Karpas-422 (cell line): ENCODE data around the gene C2. TPM values are rescaled to one million over a fixed set of nuclear protein-coding genes. Genes with fewer than 3 reads are reported as not detected.

Source experiments
- DNase-seq: peaks from one replicate; pipeline ENCODE4 v3.0.0-alpha.2; 2015
- H2AFZ ChIP-seq: fragments of 200-600 bp; sonication (generic); 2 replicates; pipeline ENCODE4 v1.6.1; 2014; ENCODE audit warnings: antibody characterized with exemption, low read length, mixed read lengths
- H3K27ac ChIP-seq: fragments of 200-600 bp; sonication (generic); 2 replicates; pipeline ENCODE4 v1.5.1; 2014; ENCODE audit warnings: mild to moderate bottlenecking, low read length, moderate library complexity
- H3K27me3 ChIP-seq: fragments of 200-600 bp; sonication (generic); 2 replicates; pipeline ENCODE4 v1.6.1; 2014; ENCODE audit warnings: low read length, mixed read lengths
- H3K36me3 ChIP-seq: fragments of 200-600 bp; sonication (generic); 2 replicates; pipeline ENCODE4 v1.6.1; 2014; ENCODE audit warnings: low read length, mixed read lengths; ENCODE audit not compliant: insufficient read depth
- H3K4me1 ChIP-seq: fragments of 200-600 bp; sonication (generic); 2 replicates; pipeline ENCODE4 v1.6.1; 2014; ENCODE audit warnings: mild to moderate bottlenecking, low read length, mixed read lengths
- H3K4me2 ChIP-seq: fragments of 200-600 bp; sonication (generic); 2 replicates; pipeline ENCODE4 v1.6.1; 2014; ENCODE audit warnings: low read length, low read depth, mild to moderate bottlenecking; ENCODE audit not compliant: poor library complexity, severe bottlenecking
- H3K4me3 ChIP-seq: fragments of 200-600 bp; sonication (generic); 2 replicates; pipeline ENCODE4 v1.5.1; 2014; ENCODE audit warnings: mild to moderate bottlenecking, antibody characterized with exemption, low read length, mixed read lengths
- H3K79me2 ChIP-seq: fragments of 200-600 bp; sonication (generic); 2 replicates; pipeline ENCODE4 v1.6.1; 2014; ENCODE audit warnings: mild to moderate bottlenecking, low read length, mixed read lengths
- H3K9ac ChIP-seq: fragments of 200-600 bp; sonication (generic); 2 replicates; pipeline ENCODE4 v1.6.0; 2014; ENCODE audit warnings: low read length
- H3K9me2 ChIP-seq: fragments of 200-600 bp; sonication (generic), shearing (Covaris generic); replicated peaks from 2 replicates; pipeline ENCODE4 v1.6.0; 2014; ENCODE audit warnings: mild to moderate bottlenecking, low read length, moderate library complexity; ENCODE audit not compliant: insufficient read depth
- H3K9me3 ChIP-seq: fragments of 300-700, 200-600 bp; sonication (generic); 2 replicates; pipeline ENCODE4 v1.6.1; 2014; ENCODE audit warnings: low read length, mixed read lengths
- H4K20me1 ChIP-seq: fragments of 200-600 bp; sonication (generic); 2 replicates; pipeline ENCODE4 v1.6.1; 2014; ENCODE audit warnings: mild to moderate bottlenecking, antibody characterized with exemption, low read length, low read depth; ENCODE audit not compliant: insufficient read depth
- total RNA-seq: library from RNA; depleted of rRNA; stranded (reverse); fragments of >200 nt; shearing (Covaris generic); gene quantifications from 2 replicates; pipeline ENCODE4 v1.2.3, GENCODE V29; 2014; ENCODE audit warnings: low replicate concordance

C2 gene
- total RNA-seq, 1 experiment from 2014 or later: not detected

DNA sequence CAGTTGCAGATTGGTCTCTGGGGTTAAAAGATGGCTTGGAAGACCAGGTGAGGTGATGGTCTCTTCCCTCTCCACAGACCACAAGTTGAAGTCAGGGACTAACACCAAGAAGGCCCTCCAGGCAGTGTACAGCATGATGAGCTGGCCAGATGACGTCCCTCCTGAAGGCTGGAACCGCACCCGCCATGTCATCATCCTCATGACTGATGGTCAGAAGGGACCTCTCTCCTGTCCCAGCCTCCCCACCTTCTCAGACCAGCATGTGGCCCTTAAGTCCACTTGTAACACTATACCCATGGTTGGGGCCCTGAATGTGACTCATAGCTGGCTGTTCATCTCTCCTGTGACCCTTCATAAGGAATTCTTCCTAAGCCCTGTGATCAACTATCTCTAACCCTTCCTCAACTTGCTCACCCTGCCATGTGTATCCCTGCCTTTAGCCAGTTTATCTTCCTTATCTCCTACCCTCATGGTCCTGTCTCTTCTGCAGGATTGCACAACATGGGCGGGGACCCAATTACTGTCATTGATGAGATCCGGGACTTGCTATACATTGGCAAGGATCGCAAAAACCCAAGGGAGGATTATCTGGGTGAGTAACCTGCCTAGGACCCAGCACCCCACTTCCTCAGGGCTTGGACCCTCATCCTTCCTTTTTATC lies 21.4 kb downstream of the C2 start:
- no peaks in the 10 kb centered on the region for H3K9me3 ChIP-seq
- H3K27ac ChIP-seq: no peak overlapping the region
- no peaks in the 10 kb centered on the region for H3K4me1 ChIP-seq
- no peak overlapping the region for H3K9ac ChIP-seq
- no peak overlapping the region for H3K4me2 ChIP-seq
- no peaks in the 10 kb centered on the region for H3K79me2 ChIP-seq
- 0 out of 2 replicates have a peak, but pooled peaks cover 10% of the 10 kb centered on the region for H3K36me3 ChIP-seq
- H4K20me1 ChIP-seq: no peaks in the 10 kb centered on the region
- H3K27me3 ChIP-seq: no peaks in the 10 kb centered on the region
- H3K9me2 ChIP-seq: no peaks in the 10 kb centered on the region
- no peak overlapping the region for H2AFZ ChIP-seq
- peak; percentile 40 for DNase-seq
- no peak overlapping the region for H3K4me3 ChIP-seq

- no peaks in the 10 kb centered on the region for H3K27me3 ChIP-seq
- H3K27ac ChIP-seq: no peak overlapping the region
- no peak overlapping the region for H3K9ac ChIP-seq
- 0 out of 2 replicates have a peak, but pooled peaks cover 10% of the 10 kb centered on the region for H3K36me3 ChIP-seq
- H4K20me1 ChIP-seq: no peaks in the 10 kb centered on the region
- H3K9me3 ChIP-seq: no peaks in the 10 kb centered on the region
- no peak for DNase-seq
- H3K4me1 ChIP-seq: no peaks in the 10 kb centered on the region
- no peaks in the 10 kb centered on the region for H3K79me2 ChIP-seq
- H3K4me2 ChIP-seq: no peak overlapping the region
- H2AFZ ChIP-seq: no peak overlapping the region
- H3K9me2 ChIP-seq: no peaks in the 10 kb centered on the region
- no peak overlapping the region for H3K4me3 ChIP-seq
Observed at GRCh38 chr6:31949926-31950548, 22.5 kb downstream of the C2 start.

- DNase-seq: no peak
- no peak overlapping the region for H3K27ac ChIP-seq
- peaks cover under 1% of the 10 kb centered on the region; the same call in 1 of the 2 replicates for H3K4me1 ChIP-seq
- no peaks in the 10 kb centered on the region for H3K9me2 ChIP-seq
- H3K4me2 ChIP-seq: no peak overlapping the region
- H3K27me3 ChIP-seq: no peaks in the 10 kb centered on the region
- H3K9me3 ChIP-seq: no peaks in the 10 kb centered on the region
- H3K9ac ChIP-seq: no peak overlapping the region
- peaks cover 22% of the 10 kb centered on the region for H3K36me3 ChIP-seq
- H2AFZ ChIP-seq: no peak overlapping the region
- peaks cover 8% of the 10 kb centered on the region for H3K79me2 ChIP-seq
- H4K20me1 ChIP-seq: no peaks in the 10 kb centered on the region
- no peak overlapping the region for H3K4me3 ChIP-seq
Observed at GRCh38 chr6:31952140-31952805, 24.8 kb downstream of the C2 start.

GRCh38 chr6:31952890-31953289 lies 25.4 kb downstream of the C2 start:
- H3K9ac ChIP-seq: no peak overlapping the region

DNA sequence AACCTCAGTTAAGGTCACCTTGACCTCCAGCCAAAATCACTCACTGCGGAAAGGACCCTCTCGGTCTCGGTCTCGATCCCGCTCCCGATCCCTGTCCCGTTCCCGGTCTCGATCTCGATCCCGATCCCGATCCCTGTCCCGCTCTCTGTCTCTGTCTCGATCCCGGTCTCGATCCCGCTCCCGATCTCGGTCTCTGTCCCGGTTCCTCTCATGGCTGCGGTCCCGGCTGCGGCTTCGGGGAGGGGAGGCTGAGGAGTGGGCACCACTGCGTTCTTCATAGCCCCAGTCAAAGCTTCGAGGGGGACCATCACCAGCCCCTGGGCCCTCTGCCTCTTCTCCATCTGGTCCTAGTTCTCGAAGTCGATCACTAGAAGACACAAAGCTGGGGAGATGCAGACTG lies 27.0 kb downstream of the C2 start:
- Histone ChIP-seq H4K20me1 (no peaks in the 10 kb centered on the region), H3K79me2 (peaks cover 27% of the 10 kb centered on the region), H3K4me2 (no peak overlapping the region), H3K36me3 (peaks cover 23% of the 10 kb centered on the region), H3K9me3 (no peaks in the 10 kb centered on the region), H3K4me1 (peaks cover 11% of the 10 kb centered on the region), H2AFZ (no peak overlapping the region), H3K9me2 (no peaks in the 10 kb centered on the region), H3K27ac (no peak overlapping the region), H3K27me3 (no peaks in the 10 kb centered on the region), H3K9ac (no peak overlapping the region), H3K4me3 (no peak overlapping the region)
- no peak for DNase-seq

More at GRCh38 chr6:31952890-31953289, 25.4 kb downstream of the C2 start:
- Histone ChIP-seq H3K4me3 (no peak overlapping the region), H3K79me2 (peaks cover 14% of the 10 kb centered on the region), H4K20me1 (no peaks in the 10 kb centered on the region), H3K36me3 (peaks cover 23% of the 10 kb centered on the region), H3K9me2 (no peaks in the 10 kb centered on the region), H3K9me3 (no peaks in the 10 kb centered on the region), H2AFZ (no peak overlapping the region), H3K4me1 (peaks cover 6% of the 10 kb centered on the region), H3K4me2 (no peak overlapping the region), H3K27me3 (no peaks in the 10 kb centered on the region), H3K27ac (no peak overlapping the region)
- no peak for DNase-seq

GRCh38 chr6:31956796-31957195 lies 29.3 kb downstream of the C2 start:
- H3K36me3 ChIP-seq: peaks cover 17% of the 10 kb centered on the region
- no peaks in the 10 kb centered on the region for H3K27me3 ChIP-seq
- H3K4me1 ChIP-seq: peaks cover 20% of the 10 kb centered on the region
- no peaks in the 10 kb centered on the region for H3K9me2 ChIP-seq
- H3K79me2 ChIP-seq: peaks cover 43% of the 10 kb centered on the region
- no peak overlapping the region for H3K4me3 ChIP-seq
- H3K9ac ChIP-seq: no peak overlapping the region
- DNase-seq: no peak
- H3K27ac ChIP-seq: no peak overlapping the region
- H2AFZ ChIP-seq: no peak overlapping the region
- no peaks in the 10 kb centered on the region for H3K9me3 ChIP-seq
- H4K20me1 ChIP-seq: no peaks in the 10 kb centered on the region
- H3K4me2 ChIP-seq: no peak overlapping the region

DNA sequence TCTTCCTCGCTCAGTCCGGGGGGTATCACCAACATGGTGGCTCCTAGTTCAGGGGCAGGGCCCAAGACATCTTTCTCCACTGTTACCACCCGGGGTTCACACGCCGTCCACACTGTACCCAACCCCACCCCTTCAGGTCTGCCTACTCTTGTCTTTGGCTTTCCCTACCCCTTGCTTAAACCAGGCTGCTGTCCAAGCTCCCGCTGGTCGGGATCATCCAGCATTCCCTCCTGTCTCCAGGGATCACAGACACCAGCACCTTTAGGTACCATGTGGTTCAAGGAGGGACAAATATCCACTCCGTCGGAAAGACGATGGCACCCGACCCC lies 30.9 kb downstream of the C2 start:
- Histone ChIP-seq H3K4me1 (peaks cover 20% of the 10 kb centered on the region), H3K27ac (no peak overlapping the region; the same call in 1 of the 2 replicates), H3K27me3 (no peaks in the 10 kb centered on the region), H3K9ac (peak overlapping the region; percentile 95), H3K4me3 (peak overlapping the region; percentile 98), H4K20me1 (no peaks in the 10 kb centered on the region), H2AFZ (peak overlapping the region; percentile 87), H3K79me2 (peaks cover 43% of the 10 kb centered on the region), H3K9me2 (no peaks in the 10 kb centered on the region), H3K4me2 (peak overlapping the region; percentile 82), H3K9me3 (no peaks in the 10 kb centered on the region), H3K36me3 (peaks cover 18% of the 10 kb centered on the region)
- DNase-seq: no peak
